IMR-90 (cell line): ENCODE measurements around the gene HLA-DRB1. TPM values are rescaled to one million over a fixed set of nuclear protein-coding genes. Genes with fewer than 3 reads are reported as not detected.

Experiments
- ELK1 ChIP-seq: fragments of 150-350 bp; IDR thresholded peaks from 2 replicates; pipeline ENCODE4 v1.6.1; 2016; ENCODE audit warnings: low read depth, mild to moderate bottlenecking, low read length, moderate library complexity, borderline replicate concordance
- MXI1 ChIP-seq: IDR thresholded peaks from 2 replicates; pipeline ENCODE4 v1.6.1; 2012; ENCODE audit warnings: low read depth, mild to moderate bottlenecking, low read length, moderate library complexity, borderline replicate concordance
- POLR2A ChIP-seq: IDR thresholded peaks from 2 replicates; pipeline ENCODE4 v1.6.1; 2012; ENCODE audit warnings: mild to moderate bottlenecking, low read depth, low read length
- RAD21 ChIP-seq: IDR thresholded peaks from 2 replicates; pipeline ENCODE4 v1.6.1; 2012; ENCODE audit warnings: low read length, improper control_type of control experiment
- USF2 ChIP-seq: fragments of 150-350 bp; IDR thresholded peaks from 2 replicates; pipeline ENCODE4 v1.6.1; 2017; ENCODE audit warnings: mild to moderate bottlenecking, antibody characterized with exemption, low read length, low read depth
- polyA plus RNA-seq, 3 experiments: library from polyadenylated mRNA; depleted of rRNA; stranded (reverse); fragments of >200 nt; gene quantifications; 2 replicates each; pipeline ENCODE4 v1.2.3, GENCODE V29; 2012; ENCODE audit warnings: low replicate concordance in 1 of 3
- total RNA-seq: library from RNA; depleted of rRNA; stranded (reverse); fragments of >200 nt; gene quantifications from 2 replicates; pipeline ENCODE4 v1.2.3, GENCODE V29; 2012

HLA-DRB1 gene
- total and polyA plus RNA-seq, 2 of the 4 experiments (the other 2 are of a cell fraction), result not detected

GRCh38 chr6:32638532-32639219 lies 49.0 kb upstream of the HLA-DRB1 start (continued):
- TF ChIP-seq USF2, result no peak
- TF ChIP-seq ELK1, result no peak
- TF ChIP-seq POLR2A, result no peak
- no peak for TF ChIP-seq RAD21
- no peak for TF ChIP-seq MXI1
